AG04450 (cell line): ENCODE measurements around the gene SOX4. TPM values are rescaled to one million over a fixed set of nuclear protein-coding genes. Genes with fewer than 3 reads are reported as not detected.

Source experiments
- CTCF ChIA-PET: fragments of 300-600, 350-600 bp; formaldehyde crosslinking; extraction: SDS; loops from one replicate; lab custom pipeline; 2022; ENCODE audit warnings: antibody characterized with exemption, inconsistent platforms; lab: Charles Lee
- POLR2A ChIA-PET: fragments of 350-600 bp; formaldehyde crosslinking; extraction: SDS; loops from one replicate; lab custom pipeline; 2021; ENCODE audit warnings: antibody characterized with exemption, inconsistent platforms; lab: Yijun Ruan, JAX
- DNase-seq: peaks from one replicate; pipeline ENCODE4 v3.0.0-alpha.2; 2011; ENCODE audit warnings: low read depth, low spot score
- H3K27ac ChIP-seq: one replicate; pipeline ENCODE4 v1.5.1; 2012; ENCODE audit warnings: low read depth, low read length, control low read depth
- H3K27me3 ChIP-seq: one replicate; pipeline ENCODE4 v1.6.0; 2012; ENCODE audit warnings: low read length; ENCODE audit not compliant: control insufficient read depth, insufficient read depth
- H3K4me3 ChIP-seq: 2 replicates; pipeline ENCODE4 v1.5.1; 2011; ENCODE audit warnings: mild to moderate bottlenecking, low read depth, low read length, control low read depth
- H3K9me3 ChIP-seq: 2 replicates; pipeline ENCODE4 v1.5.1; 2012; ENCODE audit warnings: low read length; ENCODE audit not compliant: control insufficient read depth, insufficient read depth
- CTCF ChIP-seq: IDR thresholded peaks from 2 replicates; pipeline ENCODE4 v1.5.1; 2011; ENCODE audit warnings: low read depth, low read length, control low read depth, inconsistent platforms
- polyA plus RNA-seq: library from polyadenylated mRNA; depleted of rRNA; stranded (reverse); fragments of >200 nt; gene quantifications from 2 replicates; pipeline ENCODE4 v1.2.3, GENCODE V29; 2011

Gene SOX4
- polyA plus RNA-seq, 1 experiment: 33.5 TPM

GRCh38 chr6:21611485-21611884 lies 17.9 kb downstream of the SOX4 start:
- no peaks in the 10 kb centered on the region for H3K27me3 ChIP-seq
- ChIA-PET CTCF (no interaction called here), POLR2A (interaction anchor here (0.5 kb wide), 1 partner anchor 570 kb away, joined by 3 read pairs; no protein-coding TSS in a partner anchor)
- no peak for DNase-seq
- H3K9me3 ChIP-seq: peaks cover 7% of the 10 kb centered on the region
- TF ChIP-seq CTCF: no peak
- no peak overlapping the region for H3K4me3 ChIP-seq
- H3K27ac ChIP-seq: no peak overlapping the region

GRCh38 chr6:21612067-21612745 lies 18.7 kb downstream of the SOX4 start:
- ChIA-PET POLR2A (interaction anchor here (0.5 kb wide), 1 partner anchor 569 kb away, joined by 3 read pairs; no protein-coding TSS in a partner anchor), CTCF (no interaction called here)
- no peak overlapping the region for H3K27ac ChIP-seq
- TF ChIP-seq CTCF: no peak
- no peaks in the 10 kb centered on the region for H3K27me3 ChIP-seq
- H3K9me3 ChIP-seq: peaks cover 7% of the 10 kb centered on the region
- DNase-seq: no peak
- no peak overlapping the region for H3K4me3 ChIP-seq

GRCh38 chr6:21613809-21614208 lies 20.3 kb downstream of the SOX4 start:
- ChIA-PET POLR2A (no interaction called here), CTCF (interaction anchor here (0.5 kb wide), 1 partner anchor 16 kb away, joined by 3 read pairs; no protein-coding TSS in a partner anchor)
- H3K27ac ChIP-seq: no peak overlapping the region
- TF ChIP-seq CTCF: no peak
- H3K9me3 ChIP-seq: peaks cover 7% of the 10 kb centered on the region
- DNase-seq: no peak
- no peak overlapping the region for H3K4me3 ChIP-seq
- H3K27me3 ChIP-seq: no peaks in the 10 kb centered on the region

- no peak for TF ChIP-seq CTCF
- H3K9me3 ChIP-seq: peaks cover 7% of the 10 kb centered on the region
- ChIA-PET POLR2A (no interaction called here), CTCF (no interaction called here)
- H3K27me3 ChIP-seq: no peaks in the 10 kb centered on the region
- DNase-seq: no peak
- H3K4me3 ChIP-seq: no peak overlapping the region
- H3K27ac ChIP-seq: no peak overlapping the region
These were observed 20.7 kb downstream of the SOX4 start for GRCh38 chr6:21614226-21614625.

GRCh38 chr6:21615504-21615903 lies 22.0 kb downstream of the SOX4 start:
- CTCF ChIA-PET: no interaction called here
- DNase-seq: no peak

More at GRCh38 chr6:21615504-21615903, 22.0 kb downstream of the SOX4 start:
- no peak overlapping the region for H3K4me3 ChIP-seq
- no peak overlapping the region for H3K27ac ChIP-seq
- POLR2A ChIA-PET: no interaction called here
- no peaks in the 10 kb centered on the region for H3K27me3 ChIP-seq
- no peaks in the 10 kb centered on the region for H3K9me3 ChIP-seq
- TF ChIP-seq CTCF: no peak
